HepG2 (cell line): Measurements from ENCODE around the gene NFATC3. TPM values are rescaled to one million over a fixed set of nuclear protein-coding genes. Genes with fewer than 3 reads are reported as not detected.

Source experiments
- ATF7-NPFF ChIP-seq: sonication (generic); formaldehyde crosslinking; IDR thresholded peaks from 2 replicates; pipeline ENCODE4 v1.8.1; 2023; ENCODE audit warnings: mild to moderate bottlenecking, low read depth, missing genetic modification reagents, moderate library complexity
- GMEB2 ChIP-seq: IDR thresholded peaks from 2 replicates; pipeline ENCODE4 v1.6.1; 2016; ENCODE audit warnings: missing biosample characterization, missing genetic modification reagents, low read depth
- IKZF4 ChIP-seq: sonication (generic); formaldehyde crosslinking; IDR thresholded peaks from 2 replicates; pipeline ENCODE4 v1.5.1; 2020; ENCODE audit warnings: borderline replicate concordance, mild to moderate bottlenecking, low read depth, missing genetic modification reagents; ENCODE audit errors: not compliant biosample characterization
- KDM1A ChIP-seq: IDR thresholded peaks from 2 replicates; pipeline ENCODE4 v1.6.1; 2016; ENCODE audit warnings: missing compliant biosample characterization
- KDM2A ChIP-seq: sonication (generic); formaldehyde crosslinking; IDR thresholded peaks from 2 replicates; pipeline ENCODE4 v1.4.0; 2020; ENCODE audit warnings: low read depth, missing genetic modification reagents, borderline replicate concordance
- LRRFIP1 ChIP-seq: sonication (generic); formaldehyde crosslinking; conservative IDR thresholded peaks from 2 replicates; pipeline ENCODE4 v1.4.0; 2020; ENCODE audit warnings: missing genetic modification reagents
- PAF1 ChIP-seq: IDR thresholded peaks from 2 replicates; pipeline ENCODE4 v1.6.1; 2016; ENCODE audit warnings: missing genetic modification reagents, missing compliant biosample characterization
- ZKSCAN5 ChIP-seq: sonication (generic); formaldehyde crosslinking; IDR thresholded peaks from 2 replicates; pipeline ENCODE4 v1.5.1; 2020; ENCODE audit warnings: mild to moderate bottlenecking, missing genetic modification reagents
- ZNF121 ChIP-seq: sonication (generic); formaldehyde crosslinking; IDR thresholded peaks from 2 replicates; pipeline ENCODE4 v1.5.0; 2020; ENCODE audit warnings: mild to moderate bottlenecking, missing genetic modification reagents
- ZNF205 ChIP-seq: IDR thresholded peaks from 2 replicates; pipeline ENCODE4 v1.6.1; 2018; ENCODE audit warnings: missing biosample characterization, missing genetic modification reagents
- ZNF629 ChIP-seq: sonication (generic); formaldehyde crosslinking; conservative IDR thresholded peaks from 2 replicates; pipeline ENCODE4 v1.5.0; 2020; ENCODE audit warnings: missing genetic modification reagents
- ZNF691 ChIP-seq: sonication (generic); formaldehyde crosslinking; IDR thresholded peaks from 2 replicates; pipeline ENCODE4 v1.4.0; 2020; ENCODE audit warnings: missing genetic modification reagents, low read depth, mild to moderate bottlenecking, borderline replicate concordance
- ZNF784 ChIP-seq: sonication (generic); formaldehyde crosslinking; IDR thresholded peaks from 2 replicates; pipeline ENCODE4 v1.5.1; 2020; ENCODE audit warnings: missing genetic modification reagents, mild to moderate bottlenecking, borderline replicate concordance
- polyA plus RNA-seq, 8 experiments: library from polyadenylated mRNA; depleted of rRNA in 3 of 8; stranded (reverse) in 7 of 8; unstranded in 1 of 8; fragments of >200 nt; fragmentation: Illumina TruSeq in 4 of 8; extraction: Trizol in 4 of 8; gene quantifications; 2 replicates each; pipeline versions ENCODE4 v1.2.1 to v1.2.3, GENCODE V29; 2011 to 2016; ENCODE audit warnings: low read depth in 4 of 8, missing spikeins in 1 of 8, mixed read lengths in 1 of 8; ENCODE audit not compliant: insufficient read depth in 1 of 8
- total RNA-seq, 5 experiments: library from RNA; depleted of rRNA; stranded (reverse); fragments of >200 nt; fragmentation: Illumina TruSeq; extraction: Trizol; gene quantifications; 2 replicates each; pipeline ENCODE4 v1.2.3, GENCODE V29; 2016; ENCODE audit warnings: low read depth in 1 of 5
- TF ChIP-seq, protein P1 (sequence below): IDR thresholded peaks from 2 replicates; pipeline ENCODE4 v1.6.1; 2016; ENCODE audit warnings: mild to moderate bottlenecking
- TF ChIP-seq, protein P2 (sequence below): sonication (generic); formaldehyde crosslinking; IDR thresholded peaks from 2 replicates; pipeline ENCODE4 v1.8.1; 2023; ENCODE audit warnings: mild to moderate bottlenecking, missing genetic modification reagents, borderline replicate concordance
- TF ChIP-seq, protein P3 (sequence below): sonication (generic); formaldehyde crosslinking; IDR thresholded peaks from 2 replicates; pipeline ENCODE4 v1.5.0; 2020; ENCODE audit warnings: missing genetic modification reagents, mild to moderate bottlenecking, borderline replicate concordance
- TF ChIP-seq, protein P4 (sequence below): sonication (generic); formaldehyde crosslinking; IDR thresholded peaks from 2 replicates; pipeline ENCODE4 v1.9.0; 2022; ENCODE audit warnings: low read depth, missing genetic modification reagents

The NFATC3 gene
- total and polyA plus RNA-seq, 2 of the 13 experiments (the other 11 are each of a cell fraction or from before 2014, with no cell fraction given), result 52.6 to 62.7 TPM

GRCh38 chr16:68085259-68086071, at the start of gene NFATC3 (continued):
- TF ChIP-seq, protein P1, sequence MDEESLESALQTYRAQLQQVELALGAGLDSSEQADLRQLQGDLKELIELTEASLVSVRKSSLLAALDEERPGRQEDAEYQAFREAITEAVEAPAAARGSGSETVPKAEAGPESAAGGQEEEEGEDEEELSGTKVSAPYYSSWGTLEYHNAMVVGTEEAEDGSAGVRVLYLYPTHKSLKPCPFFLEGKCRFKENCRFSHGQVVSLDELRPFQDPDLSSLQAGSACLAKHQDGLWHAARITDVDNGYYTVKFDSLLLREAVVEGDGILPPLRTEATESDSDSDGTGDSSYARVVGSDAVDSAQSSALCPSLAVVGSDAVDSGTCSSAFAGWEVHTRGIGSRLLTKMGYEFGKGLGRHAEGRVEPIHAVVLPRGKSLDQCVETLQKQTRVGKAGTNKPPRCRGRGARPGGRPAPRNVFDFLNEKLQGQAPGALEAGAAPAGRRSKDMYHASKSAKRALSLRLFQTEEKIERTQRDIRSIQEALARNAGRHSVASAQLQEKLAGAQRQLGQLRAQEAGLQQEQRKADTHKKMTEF (CRISPR knock-in tag), result no peak; the same call in 1 of the 2 replicates
- no peak for TF ChIP-seq ZKSCAN5 (CRISPR knock-in tag)
- TF ChIP-seq LRRFIP1 (CRISPR knock-in tag), result no peak
- TF ChIP-seq PAF1 (CRISPR knock-in tag), result no peak
- TF ChIP-seq GMEB2 (CRISPR knock-in tag), result no peak
- TF ChIP-seq, protein P2, sequence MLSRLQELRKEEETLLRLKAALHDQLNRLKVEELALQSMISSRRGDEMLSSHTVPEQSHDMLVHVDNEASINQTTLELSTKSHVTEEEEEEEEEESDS, result no peak
- no peak for TF ChIP-seq ZNF691 (CRISPR knock-in tag)
- TF ChIP-seq ATF7-NPFF, result peak; percentile 64; the same call in 1 of the 2 replicates
- TF ChIP-seq, protein P3, sequence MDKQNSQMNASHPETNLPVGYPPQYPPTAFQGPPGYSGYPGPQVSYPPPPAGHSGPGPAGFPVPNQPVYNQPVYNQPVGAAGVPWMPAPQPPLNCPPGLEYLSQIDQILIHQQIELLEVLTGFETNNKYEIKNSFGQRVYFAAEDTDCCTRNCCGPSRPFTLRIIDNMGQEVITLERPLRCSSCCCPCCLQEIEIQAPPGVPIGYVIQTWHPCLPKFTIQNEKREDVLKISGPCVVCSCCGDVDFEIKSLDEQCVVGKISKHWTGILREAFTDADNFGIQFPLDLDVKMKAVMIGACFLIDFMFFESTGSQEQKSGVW (CRISPR knock-in tag), result no peak
- TF ChIP-seq ZNF121, result peak; percentile 80
- no peak for TF ChIP-seq KDM1A
- TF ChIP-seq, protein P4, sequence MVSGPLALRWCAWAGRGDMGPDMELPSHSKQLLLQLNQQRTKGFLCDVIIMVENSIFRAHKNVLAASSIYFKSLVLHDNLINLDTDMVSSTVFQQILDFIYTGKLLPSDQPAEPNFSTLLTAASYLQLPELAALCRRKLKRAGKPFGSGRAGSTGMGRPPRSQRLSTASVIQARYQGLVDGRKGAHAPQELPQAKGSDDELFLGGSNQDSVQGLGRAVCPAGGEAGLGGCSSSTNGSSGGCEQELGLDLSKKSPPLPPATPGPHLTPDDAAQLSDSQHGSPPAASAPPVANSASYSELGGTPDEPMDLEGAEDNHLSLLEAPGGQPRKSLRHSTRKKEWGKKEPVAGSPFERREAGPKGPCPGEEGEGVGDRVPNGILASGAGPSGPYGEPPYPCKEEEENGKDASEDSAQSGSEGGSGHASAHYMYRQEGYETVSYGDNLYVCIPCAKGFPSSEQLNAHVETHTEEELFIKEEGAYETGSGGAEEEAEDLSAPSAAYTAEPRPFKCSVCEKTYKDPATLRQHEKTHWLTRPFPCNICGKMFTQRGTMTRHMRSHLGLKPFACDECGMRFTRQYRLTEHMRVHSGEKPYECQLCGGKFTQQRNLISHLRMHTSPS, result no peak
- TF ChIP-seq ZNF784 (CRISPR knock-in tag), result no peak; the same call in 1 of the 2 replicates
- peak; percentile 36 for TF ChIP-seq IKZF4 (CRISPR knock-in tag)
- TF ChIP-seq KDM2A (CRISPR knock-in tag), result no peak
- 0 out of 2 replicates have a peak, but pooled peaks have one; percentile 25 for TF ChIP-seq ZNF205
- TF ChIP-seq ZNF629, result no peak
